Activated gamma-delta T cell (primary cell): ENCODE measurements around the gene FBXO38.
"Not testable (repeated sequence)": the region's sequence is repeated elsewhere in the genome, so short reads cannot be mapped to it uniquely, and the experiment has no call there.

Experiments
- DNase-seq: peaks from one replicate; lab custom pipeline; 2025; lab: John Stamatoyannopoulos, UW

Gene FBXO38

GRCh38 chr5:148433826-148434225 lies 50.1 kb downstream of the FBXO38 start:
- no peak for DNase-seq

GRCh38 chr5:148436029-148436428 lies 52.3 kb downstream of the FBXO38 start:
- DNase-seq = no peak

- DNase-seq = no peak
Measured at GRCh38 chr5:148437249-148437648, 53.5 kb downstream of the FBXO38 start.

- DNase-seq = no peak
Measured at GRCh38 chr5:148438933-148439332, 55.2 kb downstream of the FBXO38 start.

GRCh38 chr5:148443241-148443640 lies 59.5 kb downstream of the FBXO38 start:
- DNase-seq = no peak

GRCh38 chr5:148443998-148444397 lies 60.2 kb downstream of the FBXO38 start:
- DNase-seq = no peak

GRCh38 chr5:148445578-148445977 lies 61.8 kb downstream of the FBXO38 start:
- no peak for DNase-seq

GRCh38 chr5:148446611-148447010 lies 62.9 kb downstream of the FBXO38 start:
- DNase-seq = no peak

GRCh38 chr5:148452499-148453193 lies 68.9 kb downstream of the FBXO38 start:
- DNase-seq = no peak

- no peak for DNase-seq
Measured at GRCh38 chr5:148454576-148454975, 70.8 kb downstream of the FBXO38 start.

- DNase-seq = no peak
Measured at GRCh38 chr5:148455185-148455584, 71.4 kb downstream of the FBXO38 start.

GRCh38 chr5:148457183-148457620 lies 73.4 kb downstream of the FBXO38 start:
- no peak for DNase-seq

GRCh38 chr5:148458036-148458888 lies 74.5 kb downstream of the FBXO38 start:
- no peak for DNase-seq

- no peak for DNase-seq
Measured at GRCh38 chr5:148459669-148460068, 75.9 kb downstream of the FBXO38 start.

- no peak for DNase-seq
Measured at GRCh38 chr5:148465381-148466235, 81.8 kb downstream of the FBXO38 start.

- no peak for DNase-seq
Measured at GRCh38 chr5:148466236-148466580, 82.5 kb downstream of the FBXO38 start.

- DNase-seq = no peak
Measured at GRCh38 chr5:148467958-148468357, 84.2 kb downstream of the FBXO38 start.

- DNase-seq = not testable (repeated sequence)
Measured at GRCh38 chr5:148468746-148469145, 85.0 kb downstream of the FBXO38 start.

GRCh38 chr5:148469501-148469935 lies 85.8 kb downstream of the FBXO38 start:
- no peak for DNase-seq

- DNase-seq = no peak
Measured at GRCh38 chr5:148471379-148471778, 87.6 kb downstream of the FBXO38 start.

- DNase-seq = no peak
Measured at GRCh38 chr5:148474025-148474511, 90.3 kb downstream of the FBXO38 start.

GRCh38 chr5:148476302-148476701 lies 92.5 kb downstream of the FBXO38 start:
- DNase-seq = no peak
